ENCODE data around the gene EML1.

The EML1 gene

GRCh38 chr14:99910337-99911309 lies 117.4 kb downstream of the EML1 start:
- DNase-seq = no peak

- no peak for DNase-seq
Observed at GRCh38 chr14:99915305-99916090, 122.3 kb downstream of the EML1 start.

GRCh38 chr14:99916091-99916383 lies 122.8 kb downstream of the EML1 start:
- DNase-seq = no peak

GRCh38 chr14:99918781-99919180 lies 125.6 kb downstream of the EML1 start:
- no peak for DNase-seq

- no peak for DNase-seq
Observed at GRCh38 chr14:99921425-99921824, 128.2 kb downstream of the EML1 start.

- DNase-seq = no peak
Observed at GRCh38 chr14:99924379-99924778, 131.2 kb downstream of the EML1 start.

GRCh38 chr14:99925471-99925870 lies 132.3 kb downstream of the EML1 start:
- DNase-seq = no peak

- DNase-seq = no peak
Observed at GRCh38 chr14:99928963-99929362, 135.8 kb downstream of the EML1 start.

GRCh38 chr14:99929601-99930000 lies 136.4 kb downstream of the EML1 start:
- no peak for DNase-seq

GRCh38 chr14:99930420-99931274 lies 137.4 kb downstream of the EML1 start:
- no peak for DNase-seq

- no peak for DNase-seq
Observed at GRCh38 chr14:99931308-99931707, 138.1 kb downstream of the EML1 start.

GRCh38 chr14:99936056-99936455 lies 142.8 kb downstream of the EML1 start:
- no peak for DNase-seq

GRCh38 chr14:99936738-99937474 lies 143.7 kb downstream of the EML1 start:
- no peak for DNase-seq

GRCh38 chr14:99937475-99938244 lies 144.4 kb downstream of the EML1 start:
- no peak for DNase-seq

- DNase-seq = no peak
Observed at GRCh38 chr14:99938376-99938775, 145.2 kb downstream of the EML1 start.

- DNase-seq = no peak
Observed at GRCh38 chr14:99938896-99939295, 145.7 kb downstream of the EML1 start.

- DNase-seq = no peak
Observed at GRCh38 chr14:99939421-99939820, 146.2 kb downstream of the EML1 start.

- DNase-seq = no peak
Observed at GRCh38 chr14:99940064-99940463, 146.9 kb downstream of the EML1 start.

GRCh38 chr14:99941211-99941610 lies 148.0 kb downstream of the EML1 start:
- DNase-seq = no peak

- DNase-seq = no peak
Observed at GRCh38 chr14:99943620-99944019, 150.4 kb downstream of the EML1 start.

- no peak for DNase-seq
Observed at GRCh38 chr14:99944241-99944651, 151.0 kb downstream of the EML1 start.
